ENCODE measurements around the gene AGPAT4. TPM values are rescaled to one million over a fixed set of nuclear protein-coding genes. Genes with fewer than 3 reads are reported as not detected.

The AGPAT4 gene
- total RNA-seq, 1 experiment from 2014 or later = 22.0 TPM

GRCh38 chr6:161166176-161166575, 107.7 kb downstream of the AGPAT4 start:
- Histone ChIP-seq H3K14ac (ENCODE audit: insufficient read depth, low read length) (no peak overlapping the region; the same call in 1 of the 2 replicates), H3K18ac (ENCODE audit: insufficient read length, low read depth, low read length) (no peak overlapping the region), H2BK20ac (ENCODE audit: low read depth, low read length, poor library complexity, severe bottlenecking) (no peak overlapping the region), H4K91ac (ENCODE audit: insufficient read length, low read depth, low read length) (no peak overlapping the region), H2BK15ac (ENCODE audit: low read depth, low read length) (no peak overlapping the region), H3T11ph (ENCODE audit: low read length) (no peak overlapping the region), H3K79me2 (ENCODE audit: insufficient read depth, low read length) (no peaks in the 10 kb centered on the region), H2BK12ac (ENCODE audit: insufficient read length, low read depth, low read length) (no peak overlapping the region), H3K27me3 (ENCODE audit: insufficient read depth, low read length) (no peaks in the 10 kb centered on the region), H2AK5ac (ENCODE audit: insufficient read length, low read length) (no peak overlapping the region), H3K56ac (ENCODE audit: insufficient read length, low read depth, low read length) (no peak overlapping the region), H3K27ac (ENCODE audit: insufficient read length, low read depth, low read length) (no peak overlapping the region), H2BK5ac (ENCODE audit: insufficient read length, low read length) (no peak overlapping the region), H3K9ac (ENCODE audit: extremely low read depth, insufficient read length, low read length) (no peak overlapping the region), H3K4me1 (ENCODE audit: insufficient read depth, low read length) (peaks cover 14% of the 10 kb centered on the region; the same call in 1 of the 2 replicates), H3K79me1 (ENCODE audit: insufficient read depth, low read depth, low read length, poor library complexity, severe bottlenecking) (no peaks in the 10 kb centered on the region), H4K5ac (ENCODE audit: insufficient read length, low read depth, low read length) (no peak overlapping the region), H3K9me3 (ENCODE audit: control insufficient read depth, low read depth, low read length) (no peaks in the 10 kb centered on the region), H3K23ac (ENCODE audit: insufficient read length, low read depth, low read length) (no peak overlapping the region), H2AFZ (ENCODE audit: low read length) (no peak overlapping the region), H4K8ac (replicated peaks; ENCODE audit: insufficient read length, low read depth, low read length) (no peak overlapping the region), H2BK120ac (ENCODE audit: low read depth, low read length, poor library complexity, severe bottlenecking) (no peak overlapping the region), H3K4me2 (ENCODE audit: insufficient read depth, insufficient read length, low read length) (no peak overlapping the region), H3K4ac (ENCODE audit: low read depth, low read length) (no peak overlapping the region), H4K20me1 (ENCODE audit: control insufficient read depth, insufficient read depth, insufficient read length) (no peaks in the 10 kb centered on the region), H3K23me2 (ENCODE audit: insufficient read length, low read depth, low read length, poor library complexity, severe bottlenecking) (no peaks in the 10 kb centered on the region)
- Mint-ChIP-seq H3K36me3 (ENCODE audit: insufficient read depth in 1 of 3, low read depth in 3 of 3) (peaks cover 33 to 55% (median 53%) of the 10 kb centered on the region in 3 experiments), H3K27me3 (ENCODE audit: low read depth) (no peaks in the 10 kb centered on the region; the same call in 1 of the 2 replicates), H3K4me1 (peaks cover 56 to 65% of the 10 kb centered on the region in 2 experiments), H3K9me3 (peaks cover under 1 to 1% of the 10 kb centered on the region in 2 experiments; a peak in 2 of 5 replicates), H3K27ac (peak overlapping the region in 2 of 3 experiments; percentile 53 to 74; a peak in 2 of 7 replicates), H3K4me3 (no peak overlapping the region)
- TF ChIP-seq, protein P1, sequence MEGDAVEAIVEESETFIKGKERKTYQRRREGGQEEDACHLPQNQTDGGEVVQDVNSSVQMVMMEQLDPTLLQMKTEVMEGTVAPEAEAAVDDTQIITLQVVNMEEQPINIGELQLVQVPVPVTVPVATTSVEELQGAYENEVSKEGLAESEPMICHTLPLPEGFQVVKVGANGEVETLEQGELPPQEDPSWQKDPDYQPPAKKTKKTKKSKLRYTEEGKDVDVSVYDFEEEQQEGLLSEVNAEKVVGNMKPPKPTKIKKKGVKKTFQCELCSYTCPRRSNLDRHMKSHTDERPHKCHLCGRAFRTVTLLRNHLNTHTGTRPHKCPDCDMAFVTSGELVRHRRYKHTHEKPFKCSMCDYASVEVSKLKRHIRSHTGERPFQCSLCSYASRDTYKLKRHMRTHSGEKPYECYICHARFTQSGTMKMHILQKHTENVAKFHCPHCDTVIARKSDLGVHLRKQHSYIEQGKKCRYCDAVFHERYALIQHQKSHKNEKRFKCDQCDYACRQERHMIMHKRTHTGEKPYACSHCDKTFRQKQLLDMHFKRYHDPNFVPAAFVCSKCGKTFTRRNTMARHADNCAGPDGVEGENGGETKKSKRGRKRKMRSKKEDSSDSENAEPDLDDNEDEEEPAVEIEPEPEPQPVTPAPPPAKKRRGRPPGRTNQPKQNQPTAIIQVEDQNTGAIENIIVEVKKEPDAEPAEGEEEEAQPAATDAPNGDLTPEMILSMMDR (conservative IDR thresholded peaks at IDR 0.05) = no peak
- WGBS (ENCODE audit: extremely low coverage, insufficient read length, low lambda C conversion rate) = no CpG with 5 or more reads among the region's 11 CpGs
- no peak for DNase-seq
